ENCODE data around the gene MAP2K5.

GRCh38 chr15:67504796-67505195, 37.7 kb upstream of the MAP2K5 start:
- TF ChIP-seq TAF1 (IDR thresholded peaks at IDR 0.05; ENCODE audit: low read depth) (no peak), MAX (IDR thresholded peaks at IDR 0.05) (no peak), REST (IDR thresholded peaks at IDR 0.05; ENCODE audit: low read depth) (no peak), CREB1 (IDR thresholded peaks at IDR 0.05; ENCODE audit: low read depth) (no peak), YY1 (IDR thresholded peaks at IDR 0.05; ENCODE audit: low read depth) (no peak), EP300 (IDR thresholded peaks at IDR 0.05; ENCODE audit: borderline replicate concordance) (no peak), RAD21 (IDR thresholded peaks at IDR 0.05; ENCODE audit: low read depth) (no peak), USF1 (IDR thresholded peaks at IDR 0.05) (no peak), FOXM1 (IDR thresholded peaks at IDR 0.05; ENCODE audit: borderline replicate concordance, low read depth) (no peak), TEAD4 (IDR thresholded peaks at IDR 0.05) (no peak), CEBPB (IDR thresholded peaks at IDR 0.05) (no peak), EGR1 (IDR thresholded peaks at IDR 0.05) (no peak), TCF12 (IDR thresholded peaks at IDR 0.05; ENCODE audit: low read depth) (no peak)
